Renal cortical epithelial cell (primary cell): ENCODE measurements around the gene E4F1. TPM values are rescaled to one million over a fixed set of nuclear protein-coding genes. Genes with fewer than 3 reads are reported as not detected.
"Not testable (repeated sequence)": the region's sequence is repeated elsewhere in the genome, so short reads cannot be mapped to it uniquely, and the experiment has no call there.

ENCODE experiments used
- DNase-seq: peaks from one replicate; pipeline ENCODE4 v3.0.0-alpha.2; 2011; ENCODE audit warnings: low read depth
- total RNA-seq: library from RNA; depleted of rRNA; stranded (reverse); fragments of >200 nt; gene quantifications from 2 replicates; pipeline ENCODE4 v1.2.3, GENCODE V29; 2014

The E4F1 gene
- total RNA-seq, 1 donor from 2014 or later = 32.7 TPM

DNA sequence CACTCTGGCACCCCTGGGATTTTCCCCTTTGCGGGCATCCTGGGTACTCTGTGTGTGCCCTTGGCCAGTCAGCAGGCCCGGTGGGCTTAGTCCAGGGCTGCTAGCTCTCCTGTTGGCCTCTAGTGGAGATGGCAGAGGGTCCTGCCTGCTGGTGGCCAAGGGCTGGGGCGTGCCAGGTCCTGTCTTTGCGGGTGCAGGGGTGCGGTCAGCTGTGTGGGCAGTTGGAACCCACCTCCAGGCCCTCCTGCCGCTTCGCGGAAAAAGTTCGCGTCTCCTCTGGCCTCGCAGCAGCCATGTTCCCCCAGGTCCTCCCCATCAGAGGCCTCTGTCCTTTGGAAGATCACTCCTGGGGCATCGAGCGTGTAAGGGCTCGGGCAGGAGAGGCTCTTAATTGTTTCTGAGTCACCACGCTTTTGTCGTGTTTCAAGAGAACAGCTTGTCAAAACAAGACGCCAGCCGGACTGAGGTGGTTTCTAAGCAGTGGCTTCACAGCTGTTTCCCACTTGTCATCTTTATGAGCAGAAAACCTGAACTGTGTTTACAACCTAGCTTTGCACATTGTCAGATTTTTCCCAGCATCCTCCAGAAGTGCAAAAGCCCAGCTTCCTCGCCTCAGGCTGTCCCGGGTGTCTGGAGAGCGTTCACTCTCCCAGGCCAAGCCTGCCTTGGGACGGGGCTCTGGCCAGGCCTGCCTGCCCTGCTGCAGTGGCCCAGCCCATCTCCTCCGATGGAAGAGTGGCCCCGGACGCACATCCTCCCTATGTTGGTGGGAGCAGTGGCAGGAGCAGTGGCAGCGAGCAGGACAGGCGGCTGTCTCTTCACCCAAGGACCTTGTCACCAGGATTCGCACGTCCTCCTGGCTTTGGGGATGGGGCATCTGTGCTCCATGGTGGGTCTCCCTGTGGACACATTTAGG lies 7.9 kb downstream of the E4F1 start:
- no peak for DNase-seq

- no peak for DNase-seq
These were observed 9.0 kb downstream of the E4F1 start for GRCh38 chr16:2232094-2232990.

GRCh38 chr16:2233046-2233775 lies 9.8 kb downstream of the E4F1 start:
- no peak for DNase-seq

GRCh38 chr16:2233872-2234812 lies 10.8 kb downstream of the E4F1 start:
- DNase-seq = no peak

DNA sequence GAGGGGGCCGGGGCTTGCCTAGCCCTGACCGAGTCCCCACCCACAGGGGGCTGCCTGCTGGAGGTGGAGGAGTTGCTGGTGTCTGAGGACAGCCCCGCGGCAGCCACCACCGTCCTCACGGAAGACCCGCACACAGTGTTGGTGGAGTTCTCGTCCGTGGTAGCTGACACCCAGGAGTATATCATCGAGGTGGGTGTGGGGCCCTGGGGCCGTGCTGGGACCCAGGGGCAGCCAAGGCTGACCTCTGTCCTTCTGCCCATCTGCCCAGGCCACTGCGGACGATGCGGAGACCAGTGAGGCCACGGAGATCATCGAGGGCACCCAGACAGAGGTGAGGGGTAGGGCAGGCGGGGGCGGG lies 11.4 kb downstream of the E4F1 start:
- no peak for DNase-seq

GRCh38 chr16:2235234-2235651 lies 11.9 kb downstream of the E4F1 start:
- DNase-seq = no peak

DNA sequence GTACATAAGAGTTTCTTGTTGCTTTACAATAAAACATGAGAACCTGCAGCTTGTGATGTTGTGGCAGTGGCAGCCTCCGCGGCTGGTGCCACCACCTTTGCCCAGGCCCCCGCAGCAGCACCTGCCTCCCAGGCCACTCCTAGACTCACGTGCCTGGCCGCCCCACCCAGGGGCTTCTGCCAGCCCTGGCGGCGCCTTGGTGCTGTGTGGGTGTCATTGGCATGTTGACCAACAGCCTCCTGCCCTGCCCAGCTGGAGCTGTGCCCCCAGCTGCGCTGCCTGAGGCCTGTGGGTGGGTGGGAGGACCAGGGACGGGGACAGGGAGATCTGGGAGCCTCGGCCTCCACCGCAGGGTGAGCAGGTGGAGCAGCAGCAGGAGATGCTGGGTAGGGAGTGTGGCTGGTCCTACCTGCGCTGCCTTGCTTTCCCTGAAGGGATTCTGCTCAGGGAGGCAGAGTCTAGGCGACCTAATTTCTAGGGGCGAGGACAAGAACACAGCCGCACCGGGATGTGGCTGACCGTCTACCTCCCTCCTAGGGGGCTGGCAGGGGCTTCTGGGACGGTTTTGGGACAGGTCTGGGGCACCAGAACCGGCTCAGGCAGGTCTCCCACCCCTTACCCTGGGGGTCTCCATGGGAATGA lies 12.4 kb downstream of the E4F1 start:
- no peak for DNase-seq

DNA sequence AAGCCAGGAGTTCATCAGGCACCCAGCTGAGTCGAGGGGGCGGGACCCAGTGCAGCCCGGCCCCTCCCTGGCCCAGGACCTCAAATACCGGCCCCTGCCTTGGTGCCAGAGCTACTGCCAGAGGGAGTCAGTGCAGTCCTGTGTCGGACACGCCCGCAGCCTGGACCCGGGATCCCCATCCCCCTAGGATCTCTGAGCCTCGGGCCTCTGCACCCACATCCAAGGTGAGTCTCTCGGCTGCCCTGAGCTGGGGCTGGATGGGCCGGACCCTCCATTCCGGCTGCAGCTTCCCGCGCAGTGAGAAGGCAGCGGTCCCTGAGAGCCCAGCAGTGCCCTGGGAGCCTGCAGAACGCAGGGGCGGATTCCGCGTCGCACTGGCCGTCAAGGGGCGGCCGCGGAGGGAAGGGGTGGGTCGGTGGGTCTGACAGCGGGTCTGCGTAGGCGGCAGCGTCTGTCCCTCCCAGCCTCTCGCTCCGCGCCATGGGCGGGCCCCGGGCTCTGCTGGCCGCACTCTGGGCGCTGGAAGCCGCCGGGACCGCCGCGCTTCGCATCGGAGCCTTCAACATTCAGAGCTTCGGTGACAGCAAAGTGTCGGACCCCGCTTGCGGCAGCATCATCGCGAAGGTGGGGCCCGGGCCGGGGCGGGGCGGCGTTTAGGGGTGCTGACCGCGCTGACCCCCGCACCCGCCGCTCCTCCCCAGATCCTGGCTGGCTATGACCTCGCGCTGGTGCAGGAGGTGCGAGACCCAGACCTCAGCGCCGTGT lies 13.1 kb downstream of the E4F1 start, which contains the start of gene DNASE1L2:
Gene DNASE1L2 (plus strand): TSS at position 108 of the 765 bp plus-strand sequence. CDS start 373 bp downstream, at position 481.
- no peak for DNase-seq

DNA sequence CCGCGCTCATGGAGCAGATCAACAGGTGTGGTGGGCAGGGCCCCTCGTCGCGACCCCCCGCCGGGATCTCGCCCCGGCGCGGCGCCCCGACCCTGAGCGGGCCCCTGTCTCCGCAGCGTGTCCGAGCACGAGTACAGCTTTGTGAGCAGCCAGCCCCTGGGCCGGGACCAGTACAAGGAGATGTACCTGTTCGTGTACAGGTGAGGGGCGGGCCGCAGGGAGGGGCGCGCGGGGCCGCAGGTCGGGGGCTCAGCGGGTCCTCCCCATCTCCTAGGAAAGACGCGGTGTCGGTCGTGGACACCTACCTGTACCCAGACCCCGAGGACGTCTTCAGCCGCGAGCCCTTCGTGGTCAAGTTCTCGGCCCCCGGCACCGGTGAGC lies 13.7 kb downstream of the E4F1 start:
- DNase-seq = no peak

DNA sequence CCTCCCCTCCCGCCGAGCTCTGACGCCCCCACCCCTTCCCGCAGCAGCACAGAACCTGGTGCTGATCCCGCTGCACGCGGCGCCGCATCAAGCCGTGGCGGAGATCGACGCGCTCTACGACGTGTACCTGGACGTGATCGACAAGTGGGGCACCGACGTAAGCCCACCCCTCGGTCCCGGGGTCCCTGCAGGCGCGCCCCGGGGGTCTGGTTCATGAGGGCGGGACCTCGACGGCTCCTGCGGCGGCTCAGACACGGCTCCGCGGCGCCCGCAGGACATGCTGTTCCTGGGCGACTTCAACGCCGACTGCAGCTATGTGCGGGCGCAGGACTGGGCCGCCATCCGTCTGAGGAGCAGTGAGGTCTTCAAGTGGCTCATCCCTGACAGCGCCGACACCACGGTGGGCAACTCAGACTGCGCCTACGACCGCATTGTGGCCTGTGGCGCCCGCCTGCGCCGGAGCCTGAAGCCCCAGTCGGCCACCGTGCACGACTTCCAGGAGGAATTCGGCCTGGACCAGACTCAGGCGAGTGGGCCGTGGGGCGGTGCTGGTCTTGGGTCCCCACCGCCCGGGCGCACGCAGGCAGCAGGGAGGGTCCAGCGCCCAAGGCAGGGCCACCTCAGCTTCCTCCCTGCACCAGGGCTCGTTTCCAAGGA lies 14.2 kb downstream of the E4F1 start:
- no peak for DNase-seq

DNA sequence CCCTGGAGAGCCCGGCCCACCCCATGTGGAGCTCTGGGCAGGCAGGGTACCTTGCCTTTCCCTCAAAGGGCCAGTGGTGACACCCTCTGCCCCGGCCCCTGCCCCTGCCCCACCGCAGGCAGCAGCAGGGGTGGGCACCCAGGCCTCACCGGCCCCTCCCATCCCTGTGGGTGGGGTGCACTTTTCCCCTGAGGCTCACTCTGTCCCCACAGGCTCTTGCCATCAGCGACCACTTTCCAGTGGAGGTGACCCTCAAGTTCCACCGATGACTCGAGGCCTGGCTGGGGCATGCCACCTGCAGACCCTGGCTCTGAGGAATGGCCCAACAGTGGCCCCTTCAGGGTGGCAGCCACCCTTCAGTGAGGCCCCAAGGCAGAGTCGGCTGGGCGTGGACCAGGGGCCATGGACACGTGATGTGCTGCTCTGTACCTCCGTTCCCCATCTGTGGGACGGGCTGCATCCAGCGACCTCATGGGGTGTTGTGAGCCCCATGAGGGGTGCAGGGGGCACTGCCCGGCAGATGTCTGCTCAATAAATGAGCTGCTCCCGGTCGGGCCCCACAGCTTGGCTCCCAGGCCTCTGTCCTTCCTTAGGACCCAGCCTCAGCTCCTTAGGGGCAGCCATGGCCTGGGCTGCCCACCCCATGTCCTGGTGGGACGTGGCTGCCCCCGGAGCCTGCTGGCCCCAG lies 14.9 kb downstream of the E4F1 start:
- DNase-seq = no peak

DNA sequence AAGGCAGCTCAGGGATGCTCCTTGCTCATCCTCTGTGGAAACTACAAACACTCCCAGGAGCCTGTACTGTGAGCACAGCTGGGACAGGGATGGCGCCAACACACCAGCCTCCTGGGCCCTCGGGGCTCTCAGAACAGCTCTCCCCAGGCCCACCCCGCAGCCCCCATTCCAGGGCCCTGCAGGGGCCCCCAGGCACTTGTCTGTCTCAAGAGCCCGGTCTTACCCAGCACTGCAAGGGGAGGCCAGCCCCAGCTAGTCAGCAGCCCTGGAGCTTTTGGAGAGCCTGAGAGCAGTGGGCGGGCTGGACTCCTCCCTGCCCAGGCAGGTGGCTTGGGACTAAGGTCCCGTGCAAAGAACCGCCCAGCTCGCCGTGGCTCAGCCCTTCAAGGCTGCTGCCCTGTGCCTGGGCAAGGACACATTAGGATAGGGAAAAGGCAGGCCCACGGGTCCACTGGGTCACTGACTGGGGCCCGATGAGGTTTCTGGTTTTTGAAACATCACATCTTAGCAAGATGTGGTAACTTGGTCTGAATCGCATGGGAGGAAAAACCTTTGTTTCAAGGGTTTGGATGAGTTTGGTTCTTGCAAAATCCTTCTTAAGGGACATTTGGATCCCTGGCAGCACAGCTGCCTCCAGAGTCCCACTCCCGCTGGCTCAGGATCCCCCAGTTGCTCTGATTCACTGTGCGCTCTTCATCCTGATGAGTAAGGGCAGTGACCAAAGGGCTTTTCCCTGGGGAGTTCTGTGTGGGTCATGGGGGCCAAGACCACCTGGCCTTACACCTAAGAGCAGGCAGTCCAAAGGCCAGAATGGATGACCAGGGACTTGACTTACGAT lies 15.7 kb downstream of the E4F1 start:
- DNase-seq = no peak

- not testable (repeated sequence) for DNase-seq
These were observed 16.9 kb downstream of the E4F1 start for GRCh38 chr16:2240331-2240730.

DNA sequence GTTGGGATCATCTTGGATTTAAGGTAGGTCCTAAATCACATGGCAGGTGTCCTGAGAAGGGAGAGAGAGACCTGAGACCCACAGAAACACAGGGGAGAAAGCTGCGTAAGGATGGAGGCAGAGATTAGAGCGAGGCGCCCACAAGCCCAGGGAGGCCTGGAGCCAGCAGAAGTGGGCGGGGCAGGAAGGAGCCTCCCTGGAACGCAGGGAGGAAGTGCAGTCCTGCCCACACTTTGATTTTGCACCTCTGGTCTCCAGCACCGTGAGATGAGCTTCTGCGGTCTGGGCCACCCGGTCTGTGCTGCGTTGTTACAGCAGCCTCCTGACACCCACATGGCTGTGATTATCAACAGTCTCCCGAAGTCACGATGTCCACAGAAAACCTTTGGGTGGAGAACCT lies 19.2 kb downstream of the E4F1 start:
- no peak for DNase-seq

- no peak for DNase-seq
These were observed 19.7 kb downstream of the E4F1 start for GRCh38 chr16:2243031-2243528.

DNA sequence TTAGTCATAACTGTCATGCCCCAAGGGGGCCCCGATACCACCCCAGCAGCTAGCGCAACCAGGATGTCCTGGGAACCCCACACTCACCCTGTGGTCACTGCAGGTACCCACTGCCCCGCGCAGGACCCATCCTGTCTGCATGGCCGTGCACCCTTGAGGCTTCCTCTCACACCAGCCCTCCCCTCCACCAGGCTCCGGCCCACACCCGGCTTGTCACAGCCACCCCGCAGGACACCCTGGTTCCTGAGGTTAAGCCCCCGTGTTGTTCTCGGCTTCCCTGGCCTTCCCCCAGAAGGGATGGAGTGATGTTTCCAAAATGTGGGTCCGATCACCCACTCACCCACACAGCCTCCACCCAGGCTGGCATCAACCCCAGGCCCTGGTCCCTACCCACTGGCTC lies 20.4 kb downstream of the E4F1 start:
- no peak for DNase-seq

DNA sequence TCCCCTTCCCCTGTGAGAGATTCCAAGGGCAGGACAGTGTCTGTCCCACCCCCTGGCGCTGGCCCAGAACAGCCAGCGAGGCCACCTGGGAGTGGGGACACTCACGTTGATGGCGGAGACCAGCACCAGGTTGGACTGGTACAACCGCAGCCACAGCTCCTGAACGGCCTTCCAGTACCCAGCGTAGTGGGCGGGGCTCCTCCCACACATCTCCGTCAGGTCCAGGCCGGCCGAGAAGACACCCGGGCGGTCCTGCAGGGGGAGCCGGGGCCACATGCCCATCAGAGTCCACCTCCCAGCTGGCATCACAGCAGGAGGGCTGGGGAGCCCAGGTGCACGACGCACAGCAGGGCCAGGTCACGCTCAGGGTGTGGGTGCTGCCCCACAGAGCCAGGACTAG lies 20.9 kb downstream of the E4F1 start:
- no peak for DNase-seq
